Endothelial cell of umbilical vein (primary cell): ENCODE data around the gene CXCL9. TPM values are rescaled to one million over a fixed set of nuclear protein-coding genes. Genes with fewer than 3 reads are reported as not detected.

ENCODE experiments used
- BruUV-seq: library from RNA; stranded (reverse); fragments of 400-500 nt; replicated peaks from 2 replicates; lab custom pipeline; 2021; lab: Mats Ljungman, UMichigan
- CTCF ChIA-PET: fragments of 300-600, 350-600 bp; sonication (Branson Sonifier 250); formaldehyde crosslinking; loops from one replicate; lab custom pipeline; 2021; ENCODE audit warnings: antibody characterized with exemption, inconsistent platforms; lab: Charles Lee
- POLR2A ChIA-PET: fragments of 300-600, 350-600 bp; sonication (Branson Sonifier 250); formaldehyde crosslinking; loops from one replicate; lab custom pipeline; 2021; ENCODE audit warnings: antibody characterized with exemption, inconsistent platforms; lab: Charles Lee
- DNase-seq: peaks from one replicate; pipeline ENCODE4 v3.0.0-alpha.2; 2011; ENCODE audit warnings: low read depth, low spot score
- FAIRE-seq: peaks from 2 replicates; lab custom pipeline; 2011; peaks lifted over from hg19 to GRCh38; lab: Jason Lieb, UNC
- H2AFZ ChIP-seq: 2 replicates; pipeline ENCODE4 v1.6.0; 2012; ENCODE audit warnings: low read depth, low read length, control low read depth, inconsistent platforms
- H3K27ac ChIP-seq: 2 replicates; pipeline ENCODE4 v1.5.1; 2011; ENCODE audit warnings: low read depth, mild to moderate bottlenecking, control low read depth, low read length, moderate library complexity; ENCODE audit not compliant: insufficient read depth
- H3K27me3 ChIP-seq, 2 experiments: 2 replicates each; pipeline versions ENCODE4 v1.6.0 to v1.6.1; 2011; ENCODE audit warnings: low read length in 2 of 2, mixed read lengths in 1 of 2; ENCODE audit not compliant: control insufficient read depth in 2 of 2, insufficient read depth in 2 of 2
- H3K36me3 ChIP-seq, 2 experiments: 2 replicates in 1 of 2; 3 replicates in 1 of 2; pipeline ENCODE4 v1.5.1; 2011; ENCODE audit warnings: low read length in 2 of 2, mild to moderate bottlenecking in 1 of 2, moderate library complexity in 1 of 2; ENCODE audit not compliant: control insufficient read depth in 2 of 2, insufficient read depth in 2 of 2; ENCODE audit errors: extremely low read depth in 1 of 2
- H3K4me1 ChIP-seq: 3 replicates; pipeline ENCODE4 v1.5.1; 2011; ENCODE audit warnings: mild to moderate bottlenecking, low read length; ENCODE audit not compliant: control insufficient read depth, insufficient read depth; ENCODE audit errors: extremely low read depth
- H3K4me2 ChIP-seq: 2 replicates; pipeline ENCODE4 v1.6.1; 2011; ENCODE audit warnings: low read length, control low read depth, mixed read lengths; ENCODE audit not compliant: insufficient read depth
- H3K4me3 ChIP-seq, 3 experiments: fragments of 200-600 bp in 1 of 3; sonication (generic), shearing (Covaris generic) in 1 of 3; replicated peaks in 1 of 3; 2 replicates each; pipeline ENCODE4 v1.5.1; 2011 to 2016; ENCODE audit warnings: control low read depth in 3 of 3, low read length in 3 of 3, mild to moderate bottlenecking in 2 of 3, inconsistent platforms in 1 of 3, low read depth in 1 of 3, moderate library complexity in 1 of 3; ENCODE audit not compliant: insufficient read depth in 1 of 3
- H3K79me2 ChIP-seq: 2 replicates; pipeline ENCODE4 v1.6.0; 2012; ENCODE audit warnings: low read length, inconsistent platforms; ENCODE audit not compliant: control insufficient read depth, insufficient read depth
- H3K9ac ChIP-seq: replicated peaks from 2 replicates; pipeline ENCODE3; 2011; ENCODE audit warnings: low read length, control low read depth; ENCODE audit not compliant: insufficient read depth; ENCODE audit errors: extremely low read depth
- H3K9me1 ChIP-seq: replicated peaks from 3 replicates; pipeline ENCODE4 v1.6.0; 2011; ENCODE audit warnings: mild to moderate bottlenecking, low read length; ENCODE audit not compliant: control insufficient read depth, insufficient read depth; ENCODE audit errors: extremely low read depth
- H3K9me3 ChIP-seq: replicated peaks from 2 replicates; pipeline ENCODE4 v1.5.1; 2012; ENCODE audit warnings: low read length, inconsistent platforms; ENCODE audit not compliant: control insufficient read depth, insufficient read depth
- H4K20me1 ChIP-seq: replicated peaks from 2 replicates; pipeline ENCODE3; 2011; ENCODE audit warnings: mild to moderate bottlenecking, low read length; ENCODE audit not compliant: control insufficient read depth, insufficient read depth; ENCODE audit errors: extremely low read depth
- EZH2 ChIP-seq: IDR thresholded peaks from 2 replicates; pipeline ENCODE4 v1.6.1; 2012; ENCODE audit warnings: borderline replicate concordance, low read depth, mild to moderate bottlenecking, moderate library complexity, low read length, inconsistent platforms; ENCODE audit not compliant: severe bottlenecking
- FOS ChIP-seq: IDR thresholded peaks from 2 replicates; pipeline ENCODE4 v1.6.1; 2011; ENCODE audit warnings: mild to moderate bottlenecking, low read length, moderate library complexity, borderline replicate concordance; ENCODE audit not compliant: insufficient read depth
- GATA2 ChIP-seq: IDR thresholded peaks from 2 replicates; pipeline ENCODE4 v1.7.0; 2011; ENCODE audit warnings: low read depth, mild to moderate bottlenecking, moderate library complexity, mixed read lengths, low read length; ENCODE audit not compliant: insufficient read length, insufficient read depth
- JUN ChIP-seq: IDR thresholded peaks from 2 replicates; pipeline ENCODE4 v1.6.1; 2011; ENCODE audit warnings: borderline replicate concordance, low read depth; ENCODE audit not compliant: insufficient read length, insufficient read depth
- MAX ChIP-seq: IDR thresholded peaks from 2 replicates; pipeline ENCODE4 v1.6.1; 2011; ENCODE audit not compliant: insufficient read depth, insufficient read length
- MYC ChIP-seq: IDR thresholded peaks from one replicate; pipeline ENCODE4 v1.6.1; 2011; ENCODE audit warnings: mild to moderate bottlenecking, low read depth, low read length
- POLR2A ChIP-seq: IDR thresholded peaks from 2 replicates; pipeline ENCODE4 v1.6.1; 2012; ENCODE audit warnings: low read depth, mild to moderate bottlenecking, control low read depth, low read length
- POLR2AphosphoS5 ChIP-seq: IDR thresholded peaks from 2 replicates; pipeline ENCODE4 v1.6.1; 2012; ENCODE audit warnings: low read depth, mild to moderate bottlenecking, control low read depth, low read length, moderate library complexity; ENCODE audit not compliant: insufficient read depth
- dilution Hi-C: fragments of 300-500 bp; cut with MboI; formaldehyde crosslinking; loops from one replicate; pipeline ENCODE4 v1.15.0; 2019; ENCODE audit warnings: low sequenced_read_pairs; ENCODE audit not compliant: extremely low pct_ligation_motif_present
- intact Hi-C: fragments of 100-400 bp; cut with micrococcal nuclease; formaldehyde crosslinking; loops from one replicate; pipeline ENCODE4 v1.10.0; 2022
- polyA plus RNA-seq, 4 experiments: library from polyadenylated mRNA; depleted of rRNA in 3 of 4; stranded (reverse) in 3 of 4; unstranded in 1 of 4; fragments of >200 nt; gene quantifications; 2 replicates each; pipeline versions ENCODE4 v1.2.1 to v1.2.3, GENCODE V29; 2011 to 2012; ENCODE audit warnings: missing spikeins in 1 of 4
- total RNA-seq: library from RNA; stranded (reverse); gene quantifications from 2 replicates; pipeline ENCODE4 v1.2.3, GENCODE V29; 2021
- TF ChIP-seq, protein P1 (sequence below), 2 donors: IDR thresholded peaks; 1 replicate in 1 of 2; 2 replicates in 1 of 2; pipeline ENCODE4 v1.5.1; 2011; ENCODE audit warnings: low read length in 2 of 2, mild to moderate bottlenecking in 2 of 2, moderate library complexity in 2 of 2, control low read depth in 1 of 2, inconsistent platforms in 1 of 2, low read depth in 1 of 2; ENCODE audit not compliant: insufficient read depth in 1 of 2; ENCODE audit errors: extremely low read depth in 1 of 2

CXCL9 gene
- total and polyA plus RNA-seq, 2 donors (not counting 3 experiments of a cell fraction or from before 2014, with no cell fraction given), result not detected

GRCh38 chr4:76028350-76028765, 21.0 kb upstream of the CXCL9 start:
- peak overlapping the region; percentile 92 for H3K4me2 ChIP-seq
- no peaks in the 10 kb centered on the region for H3K36me3 ChIP-seq
- H3K9me3 ChIP-seq, result no peaks in the 10 kb centered on the region
- no peaks in the 10 kb centered on the region for H3K79me2 ChIP-seq
- peak; percentile 77 for FAIRE-seq
- H3K9me1 ChIP-seq, result no peaks in the 10 kb centered on the region
- CTCF ChIA-PET, result interaction anchor here (0.7 to 2.1 kb wide), 4 partner anchors 13 to 43 kb away, joined by 3 to 9 read pairs (median 3); partner anchors contain the start of gene SDAD1
- H3K4me3 ChIP-seq, result peak overlapping the region; percentile 16 to 62 (median 36)
- DNase-seq, result peak; percentile 72
- H3K9ac ChIP-seq, result peak overlapping the region; percentile 53
- peak overlapping the region; percentile 7 for H3K27ac ChIP-seq
- dilution Hi-C loops (no loop called here), intact Hi-C loops (loop anchor here (2.0 kb wide), 1 partner anchor 26 kb away; no protein-coding TSS in a partner anchor)
- no TSS peak for BruUV-seq
- POLR2A ChIA-PET, result no interaction called here
- TF ChIP-seq POLR2AphosphoS5, result no peak
- TF ChIP-seq EZH2, result no peak
- TF ChIP-seq FOS, result no peak
- TF ChIP-seq JUN, result no peak
- no peak for TF ChIP-seq GATA2
- no peak for TF ChIP-seq MAX
- TF ChIP-seq MYC, result no peak
- TF ChIP-seq POLR2A, result no peak
- TF ChIP-seq, protein P1, sequence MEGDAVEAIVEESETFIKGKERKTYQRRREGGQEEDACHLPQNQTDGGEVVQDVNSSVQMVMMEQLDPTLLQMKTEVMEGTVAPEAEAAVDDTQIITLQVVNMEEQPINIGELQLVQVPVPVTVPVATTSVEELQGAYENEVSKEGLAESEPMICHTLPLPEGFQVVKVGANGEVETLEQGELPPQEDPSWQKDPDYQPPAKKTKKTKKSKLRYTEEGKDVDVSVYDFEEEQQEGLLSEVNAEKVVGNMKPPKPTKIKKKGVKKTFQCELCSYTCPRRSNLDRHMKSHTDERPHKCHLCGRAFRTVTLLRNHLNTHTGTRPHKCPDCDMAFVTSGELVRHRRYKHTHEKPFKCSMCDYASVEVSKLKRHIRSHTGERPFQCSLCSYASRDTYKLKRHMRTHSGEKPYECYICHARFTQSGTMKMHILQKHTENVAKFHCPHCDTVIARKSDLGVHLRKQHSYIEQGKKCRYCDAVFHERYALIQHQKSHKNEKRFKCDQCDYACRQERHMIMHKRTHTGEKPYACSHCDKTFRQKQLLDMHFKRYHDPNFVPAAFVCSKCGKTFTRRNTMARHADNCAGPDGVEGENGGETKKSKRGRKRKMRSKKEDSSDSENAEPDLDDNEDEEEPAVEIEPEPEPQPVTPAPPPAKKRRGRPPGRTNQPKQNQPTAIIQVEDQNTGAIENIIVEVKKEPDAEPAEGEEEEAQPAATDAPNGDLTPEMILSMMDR (IDR thresholded peaks at IDR 0.05; ENCODE audit: extremely low read depth in 1 of 2, insufficient read depth in 1 of 2, low read depth in 1 of 2, low read length in 2 of 2), result no peak
- H4K20me1 ChIP-seq, result no peaks in the 10 kb centered on the region
- peaks cover 4% of the 10 kb centered on the region in 2 experiments for H3K27me3 ChIP-seq
- peak overlapping the region; percentile 43 for H2AFZ ChIP-seq
- H3K4me1 ChIP-seq, result peaks cover 10% of the 10 kb centered on the region
